ENCODE data around the gene PRTN3.

DNA sequence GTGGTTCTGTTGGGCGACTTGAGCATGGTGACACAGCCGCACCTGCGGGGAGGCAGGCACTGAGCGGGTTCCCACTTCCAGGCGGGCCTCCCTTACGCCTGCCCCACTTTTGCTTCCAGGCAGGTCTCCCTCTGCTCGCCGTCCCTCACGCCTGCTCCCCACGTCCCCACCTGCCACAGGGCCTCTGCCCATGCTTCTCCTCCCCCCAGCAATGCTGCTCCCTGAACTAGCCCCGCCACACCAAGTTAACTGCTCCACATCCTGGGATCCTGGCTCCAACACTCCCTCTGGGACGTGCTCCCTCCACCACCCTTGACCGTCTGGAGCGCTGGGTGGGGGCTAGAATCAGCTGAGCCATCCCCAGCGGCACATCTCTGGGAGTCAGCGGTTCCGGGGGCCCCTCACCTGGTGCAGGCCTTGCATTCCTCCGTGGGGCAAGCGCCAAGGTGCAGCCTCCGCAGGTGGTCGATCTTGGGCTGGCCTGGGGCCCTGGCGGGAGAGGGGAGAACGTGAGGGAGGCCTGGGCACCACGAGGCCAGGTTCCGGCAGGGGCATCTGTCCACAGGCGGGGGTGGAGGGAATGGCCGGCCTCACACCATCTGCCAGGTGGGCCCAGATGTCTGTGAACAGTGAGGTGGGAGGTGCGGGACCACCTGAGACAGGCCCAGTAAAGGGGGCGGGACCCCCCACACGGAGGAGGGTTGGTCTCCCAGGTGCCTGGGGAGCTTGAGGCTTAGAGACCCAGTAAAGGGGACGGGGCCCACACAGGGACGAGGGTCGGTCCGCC lies 27.9 kb downstream of the PRTN3 start:
- no peak for TF ChIP-seq CTCF (IDR thresholded peaks at IDR 0.05)
- no peak for TF ChIP-seq POLR2AphosphoS5 (IDR thresholded peaks at IDR 0.05)

All from prostate gland (tissue), 2 donors.